Activated CD8-positive, alpha-beta memory T cell treated with anti-CD3 and anti-CD28 coated beads, Interleukin-2, amount 50 U/mL, for 4 hours (primary cell): Measurements from ENCODE around the gene TCF12.

Experiments used
- DNase-seq: peaks from one replicate; pipeline ENCODE4 v3.0.0-alpha.2; 2020

The TCF12 gene

GRCh38 chr15:57306944-57307411, 388.5 kb downstream of the TCF12 start:
- DNase-seq = no peak

GRCh38 chr15:57307527-57308169, 389.2 kb downstream of the TCF12 start:
- no peak for DNase-seq

- no peak for DNase-seq
Observed at GRCh38 chr15:57308170-57308545, 389.7 kb downstream of the TCF12 start.

GRCh38 chr15:57309856-57310760, 391.7 kb downstream of the TCF12 start:
- DNase-seq = no peak

GRCh38 chr15:57310876-57311275, 392.4 kb downstream of the TCF12 start:
- no peak for DNase-seq

- no peak for DNase-seq
Observed at GRCh38 chr15:57312006-57312317, 393.5 kb downstream of the TCF12 start.

GRCh38 chr15:57312318-57313133, 394.1 kb downstream of the TCF12 start:
- DNase-seq = no peak

- DNase-seq = no peak
Observed at GRCh38 chr15:57313134-57313483, 394.7 kb downstream of the TCF12 start.

GRCh38 chr15:57314221-57314620, 395.8 kb downstream of the TCF12 start:
- DNase-seq = no peak

GRCh38 chr15:57316451-57316850, 398.0 kb downstream of the TCF12 start:
- DNase-seq = no peak

GRCh38 chr15:57319226-57319918, 400.9 kb downstream of the TCF12 start:
- no peak for DNase-seq

- no peak for DNase-seq
Observed at GRCh38 chr15:57319919-57320560, 401.6 kb downstream of the TCF12 start.

- no peak for DNase-seq
Observed at GRCh38 chr15:57320631-57321220, 402.3 kb downstream of the TCF12 start.

GRCh38 chr15:57321485-57321884, 403.0 kb downstream of the TCF12 start:
- no peak for DNase-seq

- no peak for DNase-seq
Observed at GRCh38 chr15:57321973-57322601, 403.6 kb downstream of the TCF12 start.

GRCh38 chr15:57322602-57323250, 404.3 kb downstream of the TCF12 start:
- no peak for DNase-seq

- no peak for DNase-seq
Observed at GRCh38 chr15:57323299-57323805, 404.9 kb downstream of the TCF12 start.

GRCh38 chr15:57323806-57324589, 405.6 kb downstream of the TCF12 start:
- DNase-seq = no peak

GRCh38 chr15:57324590-57324890, 406.1 kb downstream of the TCF12 start:
- no peak for DNase-seq
